Measurements from ENCODE around the gene CAPN15. TPM values are rescaled to one million over a fixed set of nuclear protein-coding genes. Genes with fewer than 3 reads are reported as not detected.
"Not testable (repeated sequence)": the region's sequence is repeated elsewhere in the genome, so short reads cannot be mapped to it uniquely, and the experiment has no call there.

Gene CAPN15
- total RNA-seq, 1 donor from 2014 or later, result 50.5 TPM

DNA sequence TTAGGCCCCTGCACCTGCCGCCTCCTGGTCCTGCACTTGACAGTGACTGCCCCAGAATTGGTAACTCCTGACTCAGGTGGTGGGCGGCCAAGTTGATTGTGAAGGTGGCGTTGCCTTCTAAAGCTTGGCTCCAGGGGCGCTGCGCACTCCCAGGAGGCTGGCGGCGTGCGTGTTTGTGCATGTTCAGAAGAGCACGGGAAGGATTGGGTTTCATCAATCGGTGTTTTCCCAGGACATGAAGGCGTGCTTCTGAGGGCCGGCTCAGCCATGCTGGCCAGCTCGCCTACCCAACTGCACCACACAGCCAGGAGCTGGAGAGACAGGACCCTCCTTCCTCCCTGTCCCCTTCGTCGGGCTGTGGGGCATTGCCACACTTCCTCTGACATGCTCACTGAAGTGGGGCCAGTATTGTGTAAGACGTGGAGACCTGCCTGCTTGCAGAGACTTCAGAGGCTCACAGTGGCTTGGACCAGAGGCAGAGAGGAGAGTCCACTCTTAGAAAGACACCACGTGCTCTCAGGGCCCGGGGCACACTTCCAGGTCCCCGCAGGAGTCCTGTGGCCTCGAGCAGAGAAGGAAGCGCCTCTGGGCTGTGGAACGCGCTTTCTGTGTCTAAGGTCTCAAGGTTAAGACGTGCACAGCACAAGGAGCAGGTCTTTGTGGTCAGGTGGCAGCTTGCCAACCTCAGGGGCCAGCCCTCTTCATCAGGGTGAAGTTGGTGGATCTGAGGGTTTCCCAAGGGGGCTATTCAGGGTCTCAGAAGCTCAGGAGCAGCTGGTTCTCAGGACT, 65.2 kb downstream of the CAPN15 start:
- no peak for DNase-seq

DNA sequence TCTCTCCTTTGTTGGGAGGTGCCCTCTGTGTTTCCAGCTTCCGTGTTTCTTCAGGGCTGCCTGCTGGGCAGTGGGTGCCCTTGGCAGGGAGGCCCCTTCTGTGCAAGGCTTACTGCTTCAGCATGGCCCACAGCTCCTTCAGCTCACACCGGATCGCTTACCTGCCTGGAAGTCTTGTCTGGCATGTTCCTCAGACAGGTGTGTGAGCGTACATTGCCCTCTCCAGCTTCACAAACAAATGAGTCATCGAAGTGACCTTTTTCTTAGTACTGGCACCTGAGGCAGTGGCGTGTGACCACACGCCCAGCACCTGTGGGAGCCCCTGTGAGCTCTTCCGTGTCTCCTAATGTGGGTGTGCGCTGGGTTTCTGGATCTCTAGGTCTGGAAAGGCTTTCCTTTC, 65.9 kb downstream of the CAPN15 start:
- no peak for DNase-seq

DNA sequence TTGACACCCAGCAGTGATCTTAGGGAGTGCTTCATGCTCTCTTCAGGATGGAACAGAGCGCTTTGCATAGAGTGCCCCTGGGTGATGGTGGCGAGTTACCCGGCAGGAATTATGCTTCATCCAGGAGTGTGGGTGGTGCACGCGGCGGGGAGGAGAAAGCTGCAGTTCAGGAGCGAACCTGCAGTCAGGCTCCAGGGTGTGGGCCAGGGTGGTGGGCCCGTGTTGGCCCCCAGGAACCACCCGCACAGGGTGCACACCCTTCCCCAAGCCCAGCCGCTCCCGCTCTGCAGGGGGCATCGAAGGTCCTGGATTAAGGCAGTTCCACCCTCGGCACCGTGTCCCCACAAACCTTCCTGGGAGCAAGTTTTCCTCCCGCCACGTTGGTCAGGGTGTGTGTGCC, 66.3 kb downstream of the CAPN15 start:
- no peak for DNase-seq

DNA sequence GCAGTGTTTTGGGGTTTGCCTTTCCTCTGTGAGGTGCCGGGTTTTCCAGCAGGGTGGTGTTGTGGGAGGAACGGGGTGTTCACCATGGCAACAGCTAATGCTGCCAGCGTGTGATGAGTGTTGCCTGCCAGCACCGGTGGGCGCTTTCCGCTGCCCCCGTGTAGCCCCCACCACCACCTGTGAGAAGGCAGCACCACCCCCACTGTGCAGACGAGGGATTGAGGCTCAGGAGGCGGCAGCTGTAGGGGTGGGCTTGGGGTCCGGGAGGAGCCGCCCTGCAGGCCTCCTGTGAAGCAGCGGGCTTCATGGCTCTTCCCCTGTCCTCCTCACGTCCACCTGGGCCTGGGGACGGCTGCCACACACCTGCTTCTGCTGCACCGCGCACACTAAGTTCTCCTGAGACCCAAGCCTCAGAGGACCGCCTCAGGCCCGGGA, 67.6 kb downstream of the CAPN15 start:
- no peak for DNase-seq

DNA sequence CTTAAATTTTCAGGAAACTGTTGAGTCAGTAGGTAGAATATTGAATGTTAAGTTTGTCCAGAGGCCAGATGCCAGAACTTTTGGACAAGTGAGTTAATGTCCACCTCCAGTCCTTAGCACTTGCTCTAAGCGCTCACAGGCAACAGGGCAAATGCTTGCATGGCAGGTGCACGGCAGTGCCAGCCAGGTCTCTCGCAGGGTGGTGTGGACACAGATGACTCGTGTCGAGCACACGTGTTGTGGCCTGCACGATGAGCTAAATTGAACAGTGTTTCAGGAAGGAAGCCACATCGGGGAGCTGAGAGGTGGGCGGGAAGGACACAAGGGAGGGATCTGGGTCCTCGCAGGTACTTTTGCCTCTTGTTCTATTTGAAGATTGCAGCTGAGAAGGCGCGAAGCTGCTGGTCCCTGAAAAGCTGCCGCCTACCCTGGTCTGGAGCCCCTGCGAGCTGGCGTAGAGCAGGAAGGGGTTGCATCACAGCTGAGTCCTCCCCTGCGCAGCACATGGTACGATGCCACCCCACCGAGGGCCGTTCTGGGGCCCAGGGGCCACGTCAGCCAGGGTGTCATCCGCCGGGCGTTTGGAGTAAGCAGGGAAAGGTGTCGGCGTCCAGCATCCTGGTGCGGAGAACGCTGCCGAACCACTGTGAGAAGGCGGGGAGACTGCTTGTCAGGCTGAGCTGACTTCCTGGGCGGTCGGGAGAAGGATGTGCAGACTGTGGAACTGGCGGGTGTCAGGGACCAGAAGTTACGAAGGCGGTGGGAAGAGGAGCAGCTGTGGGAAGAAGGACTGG, 68.6 kb downstream of the CAPN15 start:
- no peak for DNase-seq

DNA sequence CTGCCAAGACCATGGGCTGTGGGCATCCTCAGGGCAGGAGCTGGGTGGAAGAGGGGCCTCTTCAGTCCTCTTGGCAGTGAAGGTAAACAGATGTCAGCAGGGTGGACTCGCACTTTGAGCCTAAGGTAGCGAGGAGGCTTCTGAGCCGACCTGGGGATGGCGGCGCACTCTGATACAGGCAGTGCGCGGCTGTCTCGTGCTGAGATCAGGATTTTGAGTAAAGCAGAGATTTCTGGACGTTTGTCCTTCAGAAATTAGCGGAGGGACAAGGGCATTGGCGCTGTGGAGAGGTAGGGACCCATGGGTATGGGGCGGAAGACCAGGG, 69.2 kb downstream of the CAPN15 start:
- no peak for DNase-seq

DNA sequence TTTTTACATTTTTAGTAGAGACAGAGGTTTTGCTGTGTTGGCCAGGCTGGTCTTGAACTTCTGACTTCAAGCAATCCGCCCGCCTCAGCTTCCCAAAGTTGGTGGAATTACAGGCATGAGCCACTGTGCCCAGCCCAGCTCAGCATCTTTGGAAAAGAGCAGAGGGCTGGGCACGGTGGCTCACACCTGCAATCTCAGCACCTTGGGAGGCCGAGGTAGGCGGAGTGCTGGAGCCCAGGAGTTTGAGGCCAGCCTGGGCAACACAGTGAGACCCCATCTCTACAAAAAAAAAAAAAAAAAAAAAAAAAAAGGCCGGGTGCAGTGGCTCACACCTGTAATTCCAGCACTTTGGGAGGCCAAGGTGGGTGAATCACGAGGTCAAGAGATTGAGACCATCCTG, 70.1 kb downstream of the CAPN15 start:
- not testable (repeated sequence) for DNase-seq

DNA sequence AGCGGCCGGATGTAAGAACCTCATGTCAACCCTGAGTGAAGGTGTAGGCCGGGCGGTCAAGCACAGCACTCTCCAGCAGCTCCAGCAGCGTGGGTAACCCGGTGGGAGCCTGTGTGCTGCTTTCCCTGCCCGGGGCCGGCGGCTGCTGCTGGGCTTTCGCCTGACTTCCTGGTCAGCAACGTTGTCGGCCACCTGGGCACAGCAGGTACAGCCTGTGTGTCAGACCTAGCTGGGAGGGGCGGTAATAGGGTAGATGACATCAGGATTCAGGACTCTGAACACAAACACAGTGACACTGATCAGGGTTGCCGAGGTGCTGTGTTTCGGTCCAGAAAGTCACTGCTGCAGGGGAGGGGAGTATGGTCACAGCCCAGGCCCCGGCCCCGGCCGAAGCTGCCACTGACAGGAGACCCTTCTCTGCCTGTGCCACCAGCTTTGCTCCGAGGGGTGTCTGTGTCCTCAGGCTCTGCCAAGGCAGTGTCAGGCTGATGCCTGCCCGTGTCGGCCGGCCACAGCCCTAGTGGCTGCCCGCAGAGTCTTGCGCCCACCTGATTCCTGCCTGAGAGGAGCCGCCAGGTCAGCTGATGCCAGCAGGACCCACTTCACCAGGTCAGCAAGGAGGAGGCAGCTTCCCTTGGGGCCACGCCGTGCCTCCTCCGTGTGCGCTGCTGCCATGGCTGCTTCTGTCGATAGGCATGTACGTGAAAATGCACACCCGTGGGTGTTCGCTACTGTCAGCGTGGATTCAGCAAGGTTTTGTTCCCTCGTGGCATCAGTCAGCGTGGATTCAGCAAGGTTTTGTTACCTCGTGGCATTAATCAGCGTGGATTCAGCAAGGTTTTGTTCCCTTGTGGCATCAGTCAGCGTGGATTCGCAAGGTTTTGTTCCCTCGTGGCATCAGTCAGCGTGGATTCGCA, 71.6 kb downstream of the CAPN15 start:
- no peak for DNase-seq

DNA sequence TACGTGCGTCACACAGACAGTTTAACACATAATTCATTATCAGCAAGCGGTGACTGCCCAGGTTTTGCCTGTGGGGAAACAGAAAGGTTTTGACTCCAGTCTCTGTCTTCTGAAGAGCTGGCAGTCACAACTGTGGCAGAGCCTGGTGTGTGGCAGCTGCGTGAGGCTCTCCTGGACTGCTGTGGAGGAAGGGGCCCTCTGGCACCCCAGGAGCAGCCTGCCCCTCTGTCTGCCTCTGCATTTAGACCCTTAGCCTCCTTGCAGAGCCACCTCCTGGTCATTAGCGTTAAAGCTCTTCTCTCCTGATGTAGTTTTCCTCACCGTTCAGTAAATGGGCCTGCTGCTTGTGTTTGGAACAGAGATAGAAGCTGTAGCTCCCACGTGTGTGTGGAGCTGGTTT, 73.3 kb downstream of the CAPN15 start:
- peak; percentile 38 for DNase-seq

DNA sequence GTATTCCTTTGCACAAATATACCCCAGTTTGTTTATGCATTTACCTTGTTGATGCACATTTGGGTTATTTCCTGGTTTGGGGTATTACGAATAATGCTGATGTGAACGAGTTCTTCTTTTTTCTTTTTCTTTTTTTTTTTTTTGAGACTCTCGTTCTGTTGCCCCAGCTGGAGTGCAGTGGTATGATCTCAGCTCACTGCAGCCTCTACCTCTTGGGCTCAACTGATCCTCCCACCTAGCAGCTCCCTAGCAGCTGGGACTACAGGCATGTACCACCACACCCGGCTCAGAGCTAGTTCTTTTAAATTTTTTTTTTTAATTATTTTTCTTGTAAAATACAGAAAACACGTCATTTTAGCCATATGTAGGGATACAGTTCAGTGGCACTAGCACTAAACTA, 76.4 kb downstream of the CAPN15 start:
- no peak for DNase-seq

Other genes starting within 250 kb of the CAPN15 start
- gene ARHGDIG, start 247.1 kb upstream of the CAPN15 start, total RNA-seq, result 1.2 TPM in 1 of 2 replicates, not detected in the other
- gene PDIA2, start 244.5 kb upstream of the CAPN15 start, total RNA-seq, result 0.34 TPM in 1 of 2 replicates, not detected in the other
- gene AXIN1, start 175.0 kb upstream of the CAPN15 start, total RNA-seq, result 28.2 and 31.9 TPM in 2 replicates
- 85.9 and 103 TPM in 2 replicates for gene MRPL28, start 157.2 kb upstream of the CAPN15 start, total RNA-seq
- gene PGAP6, start 145.7 kb upstream of the CAPN15 start, total RNA-seq, result 98.2 and 132 TPM in 2 replicates
- gene NME4, start 130.5 kb upstream of the CAPN15 start, total RNA-seq, result 42.2 and 55.7 TPM in 2 replicates
- 13.4 and 17.5 TPM in 2 replicates for gene DECR2, start 125.8 kb upstream of the CAPN15 start, total RNA-seq
- 34.9 and 46.8 TPM in 2 replicates for gene RAB11FIP3, start 102.1 kb upstream of the CAPN15 start, total RNA-seq
- not detected in 2 replicates for gene PRR35, start 32.7 kb downstream of the CAPN15 start, total RNA-seq
- gene NHLRC4, start 39.3 kb downstream of the CAPN15 start, total RNA-seq, result 1.9 and 2.7 TPM in 2 replicates
- 25.4 and 32.2 TPM in 2 replicates for gene PIGQ, start 42.3 kb downstream of the CAPN15 start, total RNA-seq
- 13.3 and 14.1 TPM in 2 replicates for gene RAB40C, start 62.4 kb downstream of the CAPN15 start, total RNA-seq
- gene WFIKKN1, start 103.3 kb downstream of the CAPN15 start, total RNA-seq, result 0.14 and 0.17 TPM in 2 replicates
- gene METTL26, start 108.6 kb downstream of the CAPN15 start, total RNA-seq, result 76.4 and 83.6 TPM in 2 replicates
- 11.2 and 12.6 TPM in 2 replicates for gene MCRIP2, start 114.1 kb downstream of the CAPN15 start, total RNA-seq
- gene WDR90, start 121.7 kb downstream of the CAPN15 start, total RNA-seq, result 10.7 and 15.1 TPM in 2 replicates
- gene RHOT2, start 140.4 kb downstream of the CAPN15 start, total RNA-seq, result 32.9 and 49.0 TPM in 2 replicates
- gene RHBDL1, start 148.0 kb downstream of the CAPN15 start, total RNA-seq, result 0.05 and 0.51 TPM in 2 replicates
- 93.9 and 94.1 TPM in 2 replicates for gene STUB1, start 152.7 kb downstream of the CAPN15 start, total RNA-seq
- gene JMJD8, start 156.6 kb downstream of the CAPN15 start, total RNA-seq, result 34.9 and 45.7 TPM in 2 replicates
- gene WDR24, start 162.7 kb downstream of the CAPN15 start, total RNA-seq, result 2.7 and 5.3 TPM in 2 replicates
- gene FBXL16, start 178.1 kb downstream of the CAPN15 start, total RNA-seq, result 0.05 TPM in 1 of 2 replicates, not detected in the other
- 34.9 and 41.7 TPM in 2 replicates for gene METRN, start 187.4 kb downstream of the CAPN15 start, total RNA-seq
- gene ANTKMT, start 193.4 kb downstream of the CAPN15 start, total RNA-seq, result 25.5 and 47.5 TPM in 2 replicates
- 0.34 and 0.65 TPM in 2 replicates for gene CCDC78, start 198.7 kb downstream of the CAPN15 start, total RNA-seq
- gene HAGHL, start 199.4 kb downstream of the CAPN15 start, total RNA-seq, result 5.1 and 6.3 TPM in 2 replicates
- gene CIAO3, start 213.3 kb downstream of the CAPN15 start, total RNA-seq, result 34.6 and 42.4 TPM in 2 replicates
- 0.09 TPM in 1 of 2 replicates, not detected in the other for gene MSLN, start 233.0 kb downstream of the CAPN15 start, total RNA-seq

Measured in dermis blood vessel endothelial cell (primary cell).